ENCODE measurements around the gene PICALM.

The PICALM gene

GRCh38 chr11:86003654-86004053 is 65.2 kb downstream of the PICALM start:
- no peak for DNase-seq (ENCODE audit: low spot score)
- in situ Hi-C loops (cut with MboI; ENCODE audit: low pct_unique_long_range_greater_than_20kb, low sequenced_read_pairs, unreplicated experiment), result no loop called here
- TF ChIP-seq CTCF (IDR thresholded peaks at IDR 0.05; ENCODE audit: extremely low read depth, insufficient read depth, missing control alignments), result no peak

GRCh38 chr11:86002431-86002830 is 66.5 kb downstream of the PICALM start:
- in situ Hi-C loops (cut with MboI; ENCODE audit: low pct_unique_long_range_greater_than_20kb, low sequenced_read_pairs, unreplicated experiment), result no loop called here
- no peak for TF ChIP-seq CTCF (IDR thresholded peaks at IDR 0.05; ENCODE audit: extremely low read depth, insufficient read depth, missing control alignments)
- no peak for DNase-seq (ENCODE audit: low spot score)

- no peak for TF ChIP-seq CTCF (IDR thresholded peaks at IDR 0.05; ENCODE audit: extremely low read depth, insufficient read depth, missing control alignments)
- no peak for DNase-seq (ENCODE audit: low spot score)
- in situ Hi-C loops (cut with MboI; ENCODE audit: low pct_unique_long_range_greater_than_20kb, low sequenced_read_pairs, unreplicated experiment), result no loop called here
Observed at GRCh38 chr11:85991508-85991907, 77.4 kb downstream of the PICALM start.

GRCh38 chr11:85989746-85990145 is 79.1 kb downstream of the PICALM start:
- no peak for DNase-seq (ENCODE audit: low spot score)
- in situ Hi-C loops (cut with MboI; ENCODE audit: low pct_unique_long_range_greater_than_20kb, low sequenced_read_pairs, unreplicated experiment), result no loop called here
- TF ChIP-seq CTCF (IDR thresholded peaks at IDR 0.05; ENCODE audit: extremely low read depth, insufficient read depth, missing control alignments), result no peak

- TF ChIP-seq CTCF (IDR thresholded peaks at IDR 0.05; ENCODE audit: extremely low read depth, insufficient read depth, missing control alignments), result no peak
- in situ Hi-C loops (cut with MboI; ENCODE audit: low pct_unique_long_range_greater_than_20kb, low sequenced_read_pairs, unreplicated experiment), result no loop called here
- no peak for DNase-seq (ENCODE audit: low spot score)
Observed at GRCh38 chr11:85988780-85989179, 80.1 kb downstream of the PICALM start.

- DNase-seq (ENCODE audit: low spot score), result no peak
- no peak for TF ChIP-seq CTCF (IDR thresholded peaks at IDR 0.05; ENCODE audit: extremely low read depth, insufficient read depth, missing control alignments)
- in situ Hi-C loops (cut with MboI; ENCODE audit: low pct_unique_long_range_greater_than_20kb, low sequenced_read_pairs, unreplicated experiment), result no loop called here
Observed at GRCh38 chr11:85977751-85978160, 91.1 kb downstream of the PICALM start.

GRCh38 chr11:85976525-85976924 is 92.4 kb downstream of the PICALM start:
- in situ Hi-C loops (cut with MboI; ENCODE audit: low pct_unique_long_range_greater_than_20kb, low sequenced_read_pairs, unreplicated experiment), result no loop called here
- no peak for TF ChIP-seq CTCF (IDR thresholded peaks at IDR 0.05; ENCODE audit: extremely low read depth, insufficient read depth, missing control alignments)
- no peak for DNase-seq (ENCODE audit: low spot score)
